Right ventricle myocardium superior (tissue), 1 donor: Measurements from ENCODE around the gene CEBPA. TPM values are rescaled to one million over a fixed set of nuclear protein-coding genes. Genes with fewer than 3 reads are reported as not detected.
A peak's percentile ranks its signal among the peaks of the same experiment; 100 is the strongest.

Source experiments
- ATAC-seq: fragments of 200-7000 bp; cut with Tn5 transposase; one replicate; pipeline ENCODE4 v1.9.1; 2020; ENCODE audit warnings: mild to moderate bottlenecking; ENCODE audit not compliant: poor library complexity
- DNase-seq: peaks from one replicate; pipeline ENCODE4 v3.0.0-alpha.2; 2020
- intact Hi-C: fragments of 100-400 bp; cut with DNase I; formaldehyde crosslinking; loops from one replicate; pipeline ENCODE4 v1.11.2; 2022
- total RNA-seq: library from RNA; stranded (reverse); fragmentation: NEBNext Ultra II Directional; extraction: Animal tissue kit (Norgen Biotek cat#: 25700); gene quantifications from one replicate; pipeline ENCODE4 v1.2.1, GENCODE V29; 2021
- donor health status: DM: no; HTN: yes; CAD: no; lungs with severe emphysema.

CEBPA gene
- total RNA-seq, 1 donor from 2014 or later = 3.4 TPM

DNA sequence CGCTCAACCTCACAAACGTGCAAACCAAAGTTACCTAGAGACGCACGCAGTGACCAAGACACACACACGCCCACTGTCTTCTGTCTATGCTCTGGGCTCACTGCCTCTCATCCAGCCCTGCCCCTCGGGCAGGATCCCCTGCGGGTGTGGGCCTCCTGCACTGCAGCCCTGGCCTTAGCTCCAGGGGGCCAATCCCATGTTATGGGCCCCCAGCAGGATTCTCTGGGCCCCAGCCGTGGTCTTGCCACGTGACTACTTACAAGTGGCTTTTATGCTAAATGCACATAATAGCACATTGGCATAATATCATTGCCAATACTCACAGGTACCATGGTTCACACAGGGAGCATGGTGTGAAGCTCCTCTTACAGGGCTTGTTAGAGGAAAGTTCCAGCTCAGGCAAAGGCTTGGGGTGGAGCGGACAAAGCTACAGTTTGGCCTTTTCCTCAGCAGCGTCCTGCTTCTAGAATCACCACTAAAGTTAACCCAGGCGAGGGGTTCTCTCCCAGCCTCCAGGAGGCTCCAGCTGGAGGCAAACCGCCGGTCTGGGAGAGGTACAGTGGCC lies 37.4 kb downstream of the CEBPA start:
- DNase-seq (no peak), ATAC-seq (no peak)
- intact Hi-C loops = no loop called here

DNA sequence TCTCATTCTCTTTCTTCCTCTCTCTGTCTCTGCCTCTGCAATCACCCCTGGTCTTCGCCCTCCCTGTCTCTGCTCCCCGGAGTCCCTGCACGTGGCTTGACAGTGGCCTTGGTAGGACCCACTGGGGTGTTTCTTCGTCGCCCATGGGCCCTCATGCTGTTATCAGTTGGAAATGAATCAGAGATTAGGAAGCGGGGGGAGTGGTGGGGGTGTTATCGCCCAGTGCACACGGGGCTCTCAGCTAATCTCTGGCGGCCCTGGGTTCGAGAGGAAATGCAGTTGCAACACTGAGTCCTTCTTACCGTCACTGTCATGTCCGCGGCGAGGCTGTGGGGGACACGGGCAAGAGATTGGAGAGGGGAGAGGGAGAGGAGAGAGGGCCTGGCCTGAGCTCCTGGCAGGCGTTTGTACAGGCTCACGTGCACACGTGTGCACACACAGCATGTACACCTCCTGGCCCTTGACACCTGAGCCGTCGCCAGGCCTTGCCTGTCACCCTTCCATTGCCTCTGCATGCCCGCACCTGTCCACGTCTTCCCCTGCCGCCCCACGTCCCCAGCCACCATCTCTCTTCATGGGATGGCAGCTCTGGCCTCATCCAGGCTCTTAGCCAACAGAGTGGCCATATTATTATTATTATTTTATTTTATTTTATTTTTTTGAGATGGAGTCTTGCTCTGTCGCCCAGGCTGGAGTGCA lies 38.9 kb downstream of the CEBPA start:
- intact Hi-C loops = no loop called here
- no peak for ATAC-seq

DNA sequence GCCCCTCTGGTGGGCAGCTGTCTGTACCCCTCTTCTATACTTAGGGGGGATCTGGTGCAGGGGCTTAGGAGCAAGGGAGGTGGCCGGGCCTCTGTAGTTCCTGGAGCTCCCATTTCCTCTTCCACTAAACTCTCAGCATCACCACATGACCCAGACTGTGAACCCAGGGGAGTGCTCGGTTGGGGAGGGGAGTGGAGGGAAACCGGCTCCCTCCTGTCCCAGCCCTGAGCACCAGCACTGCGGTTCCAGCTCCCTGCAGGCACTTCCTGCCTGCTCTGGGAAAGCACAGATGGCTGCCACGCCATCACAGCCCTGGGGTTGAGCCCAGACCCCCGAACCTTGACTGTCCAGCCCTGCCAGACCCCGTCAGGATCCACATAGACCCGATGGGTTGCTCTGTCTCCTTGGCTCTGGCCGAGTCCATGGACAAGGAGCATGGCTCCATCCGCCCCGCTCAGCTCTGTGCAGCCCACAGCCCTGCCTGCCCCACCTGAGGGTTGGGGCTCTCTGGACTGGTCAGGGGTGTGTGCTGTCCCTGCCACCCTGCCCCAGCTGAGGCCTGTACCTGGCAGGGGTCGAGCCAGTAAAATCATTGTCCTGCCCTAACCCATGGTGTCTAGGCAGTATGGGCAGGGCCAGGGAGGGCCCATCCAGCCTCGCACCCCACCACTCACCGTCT lies 40.7 kb downstream of the CEBPA start:
- intact Hi-C loops = no loop called here
- DNase-seq (peak; percentile 43), ATAC-seq (no peak)

More for the DNA sequence above, 38.9 kb downstream of the CEBPA start:
- no peak for DNase-seq

DNA sequence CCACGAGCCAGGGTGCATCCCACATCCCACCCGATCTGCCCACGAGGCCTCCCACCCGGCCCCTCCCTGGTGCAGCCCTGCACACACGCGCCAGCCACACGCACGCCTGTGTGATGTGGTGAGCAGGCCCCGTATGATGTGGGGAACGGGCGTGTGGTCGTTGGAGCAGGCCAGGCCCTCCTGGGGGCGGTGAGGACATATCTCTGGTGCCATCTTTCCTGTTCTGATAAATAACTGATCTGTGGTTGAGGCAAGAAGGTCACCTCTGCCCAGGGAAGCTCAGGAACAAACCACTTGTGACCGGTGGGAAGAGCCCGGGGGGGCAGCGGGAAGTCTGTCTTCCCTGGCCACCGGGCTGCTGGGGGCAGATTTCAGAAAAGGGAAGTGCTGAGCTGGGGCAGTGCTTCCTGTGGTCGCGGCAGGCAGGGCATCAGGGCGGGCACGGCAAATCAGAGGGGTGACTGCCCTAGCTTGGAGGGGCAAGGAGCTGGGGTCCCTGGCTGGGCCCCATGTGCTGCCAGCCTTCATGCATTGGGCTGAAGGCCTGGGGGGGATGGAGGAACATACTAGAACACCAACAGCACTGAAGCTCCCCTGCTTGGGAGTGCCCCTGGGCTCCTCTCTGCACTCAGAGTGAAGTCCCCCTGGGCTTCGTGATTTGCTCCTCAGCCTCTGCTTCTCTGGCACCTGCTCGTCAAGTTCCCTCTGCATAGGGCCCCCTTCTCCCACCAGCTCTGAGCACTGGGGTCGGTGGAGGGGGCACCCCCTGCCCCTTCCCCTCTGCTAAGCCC lies 41.5 kb downstream of the CEBPA start:
- intact Hi-C loops = no loop called here
- DNase-seq = peak; percentile 62
- ATAC-seq = peak; percentile 61

DNA sequence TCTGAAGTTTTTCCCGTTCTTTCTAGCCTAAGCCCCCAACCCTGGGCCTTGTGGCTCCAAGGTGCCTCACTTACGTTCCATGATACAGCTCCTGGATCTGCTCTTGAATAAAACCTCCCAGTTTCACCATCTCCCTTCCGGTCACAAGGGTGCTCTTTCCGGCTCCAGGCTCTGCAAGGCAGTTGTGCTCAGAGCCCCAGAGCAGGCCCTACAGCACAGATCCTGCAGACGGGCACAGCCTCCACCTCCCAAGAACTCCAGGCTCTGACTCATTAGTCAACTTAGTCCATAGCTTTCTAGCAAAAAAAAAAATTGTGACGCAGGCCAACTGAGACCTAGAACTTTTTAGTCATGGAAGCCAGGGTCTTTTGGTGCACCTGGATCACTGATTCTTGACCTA lies 42.8 kb downstream of the CEBPA start:
- DNase-seq (peak; percentile 45), ATAC-seq (peak; percentile 31)
- intact Hi-C loops = no loop called here

DNA sequence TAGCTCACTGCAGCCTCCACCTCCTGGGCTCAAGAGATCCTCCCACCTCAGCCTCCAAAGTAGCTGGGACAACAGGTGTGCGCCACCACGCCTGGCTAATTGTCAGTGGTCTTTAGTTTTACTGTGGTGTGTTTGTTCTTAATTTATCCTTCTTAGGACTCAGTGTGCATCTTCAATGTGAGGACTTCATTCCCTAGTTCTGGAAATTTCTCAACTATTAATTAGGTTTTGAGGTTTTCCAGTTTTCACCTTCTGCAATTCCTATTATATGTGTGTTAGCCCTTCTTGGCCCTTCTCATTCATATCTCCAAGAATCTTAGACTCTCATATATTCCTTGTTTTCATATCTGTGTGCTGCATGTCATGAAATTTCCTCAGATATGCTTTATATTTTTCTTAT lies 44.5 kb downstream of the CEBPA start:
- no peak for ATAC-seq
- intact Hi-C loops = no loop called here
- no peak for DNase-seq

DNA sequence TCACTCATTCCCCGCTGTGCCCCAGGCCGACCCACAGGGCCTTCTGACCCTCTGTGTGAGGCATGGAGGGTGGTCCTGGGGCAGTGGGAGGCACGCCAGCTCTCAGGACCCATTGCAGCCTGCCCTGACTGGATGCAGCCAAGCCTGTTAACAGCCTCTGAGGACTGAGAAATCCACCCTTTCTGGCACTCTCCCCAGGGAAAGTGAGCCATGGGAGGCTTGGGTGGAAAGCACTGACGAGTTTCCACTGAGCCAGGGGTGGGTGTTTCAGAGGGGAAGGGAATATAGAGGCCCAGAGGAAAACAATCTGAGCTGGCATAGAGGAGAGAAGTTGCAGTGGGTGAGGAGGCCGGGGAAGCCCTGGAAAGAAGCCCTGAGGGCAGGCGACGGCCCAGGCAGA lies 46.1 kb downstream of the CEBPA start:
- DNase-seq (no peak), ATAC-seq (no peak)
- intact Hi-C loops = no loop called here

DNA sequence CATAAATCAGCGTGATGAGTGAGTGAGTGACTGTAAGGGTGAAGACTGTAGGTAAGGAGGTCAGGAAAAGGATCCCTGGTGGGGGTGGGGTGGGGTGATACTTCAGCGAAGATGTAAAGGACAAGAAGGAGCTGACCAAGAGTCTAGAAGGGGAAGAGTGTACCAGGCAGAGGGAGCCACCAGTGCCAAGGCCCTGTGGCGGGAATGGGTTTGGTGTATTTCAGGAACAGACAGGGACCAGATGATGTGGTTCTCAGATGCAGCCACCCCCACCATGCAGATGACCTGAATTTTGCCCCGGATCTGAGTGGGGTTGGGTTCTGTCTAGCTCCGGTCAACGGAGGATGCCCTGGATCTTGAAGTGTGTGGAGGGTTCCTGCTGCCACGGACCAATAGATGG lies 46.6 kb downstream of the CEBPA start:
- intact Hi-C loops = no loop called here
- ATAC-seq = no peak
- no peak for DNase-seq

DNA sequence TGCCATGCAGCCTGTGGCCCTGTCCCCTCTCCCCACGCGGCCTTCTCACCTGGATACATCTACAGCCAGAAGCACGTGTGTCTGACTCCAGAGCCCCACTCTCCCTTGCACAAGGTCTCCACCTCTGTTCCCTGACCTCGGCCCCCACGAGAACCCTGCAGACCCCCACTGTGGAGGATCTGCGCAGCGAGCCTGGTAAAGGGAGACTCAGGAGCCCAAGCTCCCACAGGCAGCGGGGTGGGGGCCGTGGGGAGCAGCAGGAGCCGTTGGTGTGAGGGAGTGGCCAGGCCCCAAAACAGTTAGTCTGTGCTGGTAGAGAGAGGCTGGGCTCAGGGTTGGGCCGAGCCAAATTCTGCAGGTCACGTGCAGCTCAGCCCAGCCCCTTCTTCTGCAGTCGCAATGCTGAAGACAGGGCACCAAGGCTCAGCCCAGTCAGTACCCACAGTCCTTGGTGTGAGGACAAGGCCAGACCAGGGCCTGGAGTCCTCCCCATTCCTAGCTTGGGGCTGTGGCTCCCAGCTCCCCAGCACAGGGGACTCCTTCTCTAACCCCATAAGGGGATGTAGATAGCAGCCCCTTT lies 48.0 kb downstream of the CEBPA start:
- DNase-seq (peak; percentile 42), ATAC-seq (no peak)
- intact Hi-C loops = no loop called here

DNA sequence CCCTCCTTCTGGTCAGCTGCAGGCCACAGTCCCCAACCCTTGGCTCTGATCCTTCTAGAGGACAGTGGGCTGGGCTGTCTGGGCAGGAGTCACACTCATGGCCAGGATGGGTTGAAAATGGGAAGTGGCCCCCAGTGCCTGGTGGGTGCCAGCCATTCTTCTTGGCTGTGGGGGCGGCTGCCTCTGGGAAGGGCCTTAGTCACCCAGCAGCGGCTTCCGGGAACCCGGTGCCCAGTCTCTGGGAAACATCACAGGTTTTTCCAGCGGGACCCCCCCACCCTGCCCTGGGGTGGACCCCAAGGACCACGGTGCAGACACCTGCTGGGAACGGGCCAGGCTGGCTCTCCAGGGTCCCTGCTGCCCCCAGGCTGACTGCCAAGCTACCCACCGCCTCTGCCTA lies 49.4 kb downstream of the CEBPA start:
- peak; percentile 36 for DNase-seq
- no peak for ATAC-seq
- intact Hi-C loops = no loop called here

DNA sequence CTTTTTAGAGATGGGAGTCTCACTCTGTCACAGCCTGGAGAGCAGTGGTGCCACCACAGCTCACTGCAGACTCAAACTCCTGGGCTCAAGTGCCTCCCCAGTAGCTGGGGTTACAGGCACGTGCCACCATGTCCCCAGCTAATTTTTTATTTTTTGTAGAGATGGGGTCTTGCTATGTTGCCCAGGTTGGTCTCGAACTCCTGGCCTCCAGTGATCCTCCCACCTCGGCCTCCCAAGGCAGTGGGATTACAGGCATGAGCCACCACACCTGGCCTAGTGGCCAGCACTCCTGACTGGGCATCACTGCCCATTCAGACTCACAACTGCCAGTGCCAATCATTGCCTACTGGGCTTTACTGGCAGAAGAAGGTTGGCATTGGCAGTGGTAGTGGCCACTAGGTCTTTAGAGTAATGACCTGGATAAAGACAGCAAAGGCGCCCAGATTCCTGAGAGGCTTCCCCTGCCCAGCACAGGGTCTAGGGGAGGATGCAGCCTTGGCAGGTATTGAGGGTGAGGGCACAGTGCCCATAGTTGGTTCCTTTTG lies 49.8 kb downstream of the CEBPA start:
- intact Hi-C loops = no loop called here
- ATAC-seq (no peak), DNase-seq (no peak)

DNA sequence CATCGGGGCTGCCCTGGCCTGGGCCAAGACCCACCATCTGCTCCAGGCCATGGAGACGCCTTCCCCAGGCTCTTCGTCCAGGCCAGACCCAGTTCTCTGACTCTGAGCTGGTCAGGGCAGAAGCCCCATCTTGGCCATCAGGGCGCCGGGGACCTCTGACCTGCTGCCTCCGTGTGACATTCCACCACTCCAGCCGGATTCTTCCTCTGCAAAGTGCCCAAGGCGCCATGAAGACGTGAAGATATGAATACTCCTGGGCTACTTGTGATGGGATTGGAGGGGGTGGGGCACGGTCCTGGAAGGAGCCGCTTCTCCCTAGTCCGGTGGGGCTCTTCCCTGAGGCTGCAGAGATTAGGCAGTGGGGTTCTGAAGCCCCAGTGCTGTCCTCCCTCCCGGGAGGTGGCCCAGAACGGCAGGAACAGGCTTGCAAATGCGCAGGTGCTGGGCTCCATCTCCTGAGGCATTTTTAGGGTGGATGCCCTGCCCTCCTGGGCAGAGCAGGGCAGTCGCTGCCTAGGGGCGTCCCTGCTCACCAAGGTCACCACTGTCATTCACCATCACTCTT lies 50.7 kb downstream of the CEBPA start:
- DNase-seq (no peak), ATAC-seq (no peak)

DNA sequence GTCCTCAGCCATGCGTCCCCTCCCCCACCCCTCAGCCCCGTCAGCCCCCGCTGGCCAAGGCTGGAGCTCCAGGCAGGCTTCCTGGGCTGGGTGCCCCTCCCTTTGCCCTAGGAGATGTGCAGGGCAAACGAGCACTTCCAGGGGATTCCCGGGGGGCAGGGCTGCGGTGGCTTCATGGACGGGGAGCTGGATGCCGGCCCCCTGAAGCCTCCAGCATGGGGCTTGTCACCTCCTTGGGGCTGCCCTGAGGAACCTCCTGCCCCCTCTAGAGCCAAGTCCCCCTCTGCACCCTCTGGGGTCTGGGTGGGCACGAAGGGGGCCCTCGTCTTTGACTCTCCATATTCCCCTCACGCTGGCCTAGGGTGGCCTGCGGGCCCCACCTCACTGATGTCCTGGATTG lies 51.3 kb downstream of the CEBPA start:
- intact Hi-C loops = no loop called here
- no peak for DNase-seq
- ATAC-seq = no peak

More for the DNA sequence above, 50.7 kb downstream of the CEBPA start:
- intact Hi-C loops = no loop called here

DNA sequence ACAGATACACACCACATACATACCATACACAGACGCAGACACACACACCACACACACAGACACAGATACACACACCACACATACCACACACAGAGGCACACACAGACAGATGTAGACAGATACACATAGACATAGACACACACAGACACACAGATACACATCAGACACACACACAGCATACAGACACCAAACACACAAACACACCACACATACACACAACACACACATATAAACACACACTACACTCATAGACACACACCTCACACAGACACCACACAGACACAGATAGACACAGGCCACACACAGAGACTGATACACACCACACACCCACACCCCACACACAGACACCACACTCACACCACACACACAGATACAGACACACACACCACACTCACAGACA lies 51.8 kb downstream of the CEBPA start:
- no peak for ATAC-seq
- no peak for DNase-seq

More for the DNA sequence above, 51.8 kb downstream of the CEBPA start:
- intact Hi-C loops = no loop called here

Other genes with a start within 250 kb of the CEBPA start
- gene RHPN2, start 237.6 kb downstream of the CEBPA start, total RNA-seq = 1.8 TPM
- gene GPATCH1, start 221.4 kb downstream of the CEBPA start, total RNA-seq = 6.0 TPM
- 0.38 TPM for gene WDR88, start 170.4 kb downstream of the CEBPA start, total RNA-seq
- 16.4 TPM for gene LRP3, start 108.2 kb downstream of the CEBPA start, total RNA-seq
- 0.13 TPM for gene SLC7A10, start 76.7 kb downstream of the CEBPA start, total RNA-seq
- 16.1 TPM for gene CEBPG, start 71.2 kb upstream of the CEBPA start, total RNA-seq
- 29.6 TPM for gene PEPD, start 219.3 kb upstream of the CEBPA start, total RNA-seq